DOHH2 (cell line): ENCODE measurements around the gene RELN.

Source experiments
- H3F3A ChIP-seq: fragments of 200-600 bp; sonication (generic), shearing (Covaris generic); 2 replicates; pipeline ENCODE4 v1.6.0; 2016; ENCODE audit warnings: antibody characterized with exemption, mild to moderate bottlenecking; ENCODE audit not compliant: control insufficient read depth, insufficient read depth
- H3K27ac ChIP-seq: fragments of 200-600 bp; sonication (generic); 2 replicates; pipeline ENCODE4 v1.5.1; 2014; ENCODE audit warnings: low read depth, mild to moderate bottlenecking, low read length, moderate library complexity
- H3K27me3 ChIP-seq: fragments of 200-600 bp; sonication (generic); 2 replicates; pipeline ENCODE4 v1.6.1; 2014; ENCODE audit warnings: mild to moderate bottlenecking, low read length, mixed read lengths; ENCODE audit not compliant: control insufficient read depth
- H3K36me3 ChIP-seq: fragments of 200-600 bp; sonication (generic); 2 replicates; pipeline ENCODE4 v1.6.1; 2014; ENCODE audit warnings: mild to moderate bottlenecking, low read length, moderate library complexity, mixed read lengths; ENCODE audit not compliant: control insufficient read depth
- H3K4me1 ChIP-seq: fragments of 200-600 bp; sonication (generic); 2 replicates; pipeline ENCODE4 v1.6.1; 2014; ENCODE audit warnings: mild to moderate bottlenecking, low read length, mixed read lengths; ENCODE audit not compliant: control insufficient read depth
- H3K4me2 ChIP-seq: fragments of 200-600 bp; sonication (generic); 2 replicates; pipeline ENCODE4 v1.6.0; 2014; ENCODE audit warnings: mild to moderate bottlenecking, low read length, moderate library complexity
- H3K4me3 ChIP-seq: fragments of 200-600 bp; sonication (generic); 2 replicates; pipeline ENCODE4 v1.5.1; 2014; ENCODE audit warnings: mild to moderate bottlenecking, low read length, mixed read lengths
- H3K79me2 ChIP-seq: fragments of 200-600 bp; sonication (generic); 2 replicates; pipeline ENCODE4 v1.6.1; 2014; ENCODE audit warnings: mild to moderate bottlenecking, low read length, mixed read lengths; ENCODE audit not compliant: control insufficient read depth
- H3K9me2 ChIP-seq: fragments of 200-600 bp; sonication (generic); replicated peaks from 2 replicates; pipeline ENCODE4 v1.6.1; 2014; ENCODE audit warnings: mild to moderate bottlenecking, low read length, mixed read lengths; ENCODE audit not compliant: control insufficient read depth
- H3K9me3 ChIP-seq: fragments of 200-600 bp; sonication (generic); 2 replicates; pipeline ENCODE4 v1.6.1; 2014; ENCODE audit warnings: antibody characterized with exemption, low read length, mixed read lengths; ENCODE audit not compliant: control insufficient read depth, insufficient read depth
- H4K20me1 ChIP-seq: fragments of 200-600 bp; sonication (generic); 2 replicates; pipeline ENCODE4 v1.6.0; 2014; ENCODE audit warnings: low read depth, mild to moderate bottlenecking, antibody characterized with exemption, low read length, moderate library complexity; ENCODE audit not compliant: control insufficient read depth, insufficient read depth
- EZH2phosphoT487 ChIP-seq: fragments of 200-600 bp; sonication (generic); IDR thresholded peaks from 2 replicates; pipeline ENCODE4 v1.6.1; 2017; ENCODE audit warnings: borderline replicate concordance, mild to moderate bottlenecking, antibody characterized with exemption, low read length, moderate library complexity, mixed read lengths
- TF ChIP-seq, protein P1 (sequence below): fragments of 200-600 bp; sonication (generic); IDR thresholded peaks from one replicate; pipeline ENCODE4 v1.5.1; 2014; ENCODE audit warnings: antibody characterized with exemption, mild to moderate bottlenecking, low read depth, low read length; ENCODE audit not compliant: poor library complexity, severe bottlenecking

Gene RELN

GRCh38 chr7:103685646-103686045 is 303.8 kb downstream of the RELN start:
- no peaks in the 10 kb centered on the region for H3K4me1 ChIP-seq
- no peak overlapping the region for H3K4me2 ChIP-seq
- H3K4me3 ChIP-seq: no peak overlapping the region
- H3F3A ChIP-seq: no peaks in the 10 kb centered on the region
- H3K27ac ChIP-seq: no peak overlapping the region
- TF ChIP-seq, protein P1, sequence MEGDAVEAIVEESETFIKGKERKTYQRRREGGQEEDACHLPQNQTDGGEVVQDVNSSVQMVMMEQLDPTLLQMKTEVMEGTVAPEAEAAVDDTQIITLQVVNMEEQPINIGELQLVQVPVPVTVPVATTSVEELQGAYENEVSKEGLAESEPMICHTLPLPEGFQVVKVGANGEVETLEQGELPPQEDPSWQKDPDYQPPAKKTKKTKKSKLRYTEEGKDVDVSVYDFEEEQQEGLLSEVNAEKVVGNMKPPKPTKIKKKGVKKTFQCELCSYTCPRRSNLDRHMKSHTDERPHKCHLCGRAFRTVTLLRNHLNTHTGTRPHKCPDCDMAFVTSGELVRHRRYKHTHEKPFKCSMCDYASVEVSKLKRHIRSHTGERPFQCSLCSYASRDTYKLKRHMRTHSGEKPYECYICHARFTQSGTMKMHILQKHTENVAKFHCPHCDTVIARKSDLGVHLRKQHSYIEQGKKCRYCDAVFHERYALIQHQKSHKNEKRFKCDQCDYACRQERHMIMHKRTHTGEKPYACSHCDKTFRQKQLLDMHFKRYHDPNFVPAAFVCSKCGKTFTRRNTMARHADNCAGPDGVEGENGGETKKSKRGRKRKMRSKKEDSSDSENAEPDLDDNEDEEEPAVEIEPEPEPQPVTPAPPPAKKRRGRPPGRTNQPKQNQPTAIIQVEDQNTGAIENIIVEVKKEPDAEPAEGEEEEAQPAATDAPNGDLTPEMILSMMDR: no peak
- TF ChIP-seq EZH2phosphoT487: no peak
- H3K27me3 ChIP-seq: peaks cover 6% of the 10 kb centered on the region; the same call in 1 of the 2 replicates
- H3K9me2 ChIP-seq: no peaks in the 10 kb centered on the region
- no peaks in the 10 kb centered on the region for H4K20me1 ChIP-seq
- no peaks in the 10 kb centered on the region for H3K9me3 ChIP-seq
- H3K36me3 ChIP-seq: no peaks in the 10 kb centered on the region
- H3K79me2 ChIP-seq: no peaks in the 10 kb centered on the region

GRCh38 chr7:103683348-103683747 is 306.1 kb downstream of the RELN start:
- Histone ChIP-seq H3K9me2 (no peaks in the 10 kb centered on the region), H3F3A (no peaks in the 10 kb centered on the region), H4K20me1 (no peaks in the 10 kb centered on the region), H3K79me2 (no peaks in the 10 kb centered on the region), H3K36me3 (no peaks in the 10 kb centered on the region), H3K4me2 (no peak overlapping the region), H3K27me3 (peaks cover 6% of the 10 kb centered on the region; the same call in 1 of the 2 replicates), H3K27ac (no peak overlapping the region), H3K4me3 (no peak overlapping the region), H3K4me1 (no peaks in the 10 kb centered on the region), H3K9me3 (no peaks in the 10 kb centered on the region)
- TF ChIP-seq, protein P1: no peak
- no peak for TF ChIP-seq EZH2phosphoT487

DNA sequence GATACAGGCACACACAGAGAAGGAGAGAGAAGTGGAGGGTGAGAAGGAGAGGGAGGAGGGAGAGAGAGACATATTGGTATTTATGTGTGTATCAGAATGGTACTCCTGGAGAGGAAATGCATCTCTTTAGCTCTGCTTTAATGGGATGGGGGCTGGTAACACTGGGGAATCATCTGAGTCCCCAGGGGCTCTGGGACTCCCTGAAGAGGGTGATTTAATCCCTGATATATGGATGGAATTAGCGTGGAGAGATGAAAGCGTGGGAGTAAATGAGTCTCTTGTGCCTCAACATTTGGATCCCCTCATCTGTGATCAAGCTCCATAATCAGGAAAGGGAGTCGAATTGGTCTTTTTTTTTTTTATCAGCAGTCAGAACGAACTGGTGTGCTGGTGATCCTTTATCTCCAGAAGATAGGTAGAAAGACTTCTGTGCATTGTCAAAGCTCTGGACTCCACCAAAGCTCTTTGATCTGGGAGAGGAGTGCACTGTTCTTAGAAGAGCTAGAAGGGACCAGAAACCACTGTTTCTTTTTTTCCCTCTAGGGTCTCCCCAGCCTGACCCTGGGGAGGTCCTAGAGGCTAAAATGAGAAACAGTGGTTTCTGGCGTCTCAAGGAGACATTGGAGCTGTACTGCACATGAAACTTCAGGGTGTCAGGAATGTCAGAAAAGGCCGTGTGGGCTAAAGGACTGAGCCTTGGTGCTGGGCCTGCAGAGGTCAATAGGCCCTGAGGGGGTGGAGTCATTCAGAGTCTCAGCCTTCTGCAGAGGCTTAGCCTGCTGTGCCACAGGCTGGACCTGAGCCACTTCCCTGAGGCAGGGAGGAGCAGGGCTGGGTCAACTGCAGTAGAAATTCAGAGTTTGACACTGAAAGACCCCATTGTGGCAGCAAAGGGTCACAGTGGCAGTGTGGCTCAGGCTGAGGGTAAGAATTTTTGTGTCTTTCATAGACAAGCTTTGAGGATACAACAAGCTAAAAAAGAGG is 309.0 kb downstream of the RELN start:
- no peaks in the 10 kb centered on the region for H3K36me3 ChIP-seq
- H3K79me2 ChIP-seq: no peaks in the 10 kb centered on the region
- H3K27me3 ChIP-seq: peaks cover 6% of the 10 kb centered on the region; the same call in 1 of the 2 replicates
- no peak overlapping the region for H3K4me2 ChIP-seq
- no peaks in the 10 kb centered on the region for H3K9me2 ChIP-seq
- H3F3A ChIP-seq: no peaks in the 10 kb centered on the region
- H3K27ac ChIP-seq: no peak overlapping the region
- no peaks in the 10 kb centered on the region for H4K20me1 ChIP-seq
- H3K9me3 ChIP-seq: no peaks in the 10 kb centered on the region
- TF ChIP-seq, protein P1: no peak
- no peak for TF ChIP-seq EZH2phosphoT487
- no peaks in the 10 kb centered on the region for H3K4me1 ChIP-seq
- no peak overlapping the region for H3K4me3 ChIP-seq
